HG03108 (cell line): ENCODE results near the gene MAD1L1.

ENCODE experiments used
- ATAC-seq: cut with Tn5 transposase; IDR thresholded peaks from one replicate; pipeline ENCODE4 v1.9.1; 2021; ENCODE audit warnings: moderate library complexity; ENCODE audit not compliant: unreplicated experiment

MAD1L1 gene

GRCh38 chr7:2242541-2243429 lies 10.0 kb upstream of the MAD1L1 start:
- ATAC-seq, result no peak

DNA sequence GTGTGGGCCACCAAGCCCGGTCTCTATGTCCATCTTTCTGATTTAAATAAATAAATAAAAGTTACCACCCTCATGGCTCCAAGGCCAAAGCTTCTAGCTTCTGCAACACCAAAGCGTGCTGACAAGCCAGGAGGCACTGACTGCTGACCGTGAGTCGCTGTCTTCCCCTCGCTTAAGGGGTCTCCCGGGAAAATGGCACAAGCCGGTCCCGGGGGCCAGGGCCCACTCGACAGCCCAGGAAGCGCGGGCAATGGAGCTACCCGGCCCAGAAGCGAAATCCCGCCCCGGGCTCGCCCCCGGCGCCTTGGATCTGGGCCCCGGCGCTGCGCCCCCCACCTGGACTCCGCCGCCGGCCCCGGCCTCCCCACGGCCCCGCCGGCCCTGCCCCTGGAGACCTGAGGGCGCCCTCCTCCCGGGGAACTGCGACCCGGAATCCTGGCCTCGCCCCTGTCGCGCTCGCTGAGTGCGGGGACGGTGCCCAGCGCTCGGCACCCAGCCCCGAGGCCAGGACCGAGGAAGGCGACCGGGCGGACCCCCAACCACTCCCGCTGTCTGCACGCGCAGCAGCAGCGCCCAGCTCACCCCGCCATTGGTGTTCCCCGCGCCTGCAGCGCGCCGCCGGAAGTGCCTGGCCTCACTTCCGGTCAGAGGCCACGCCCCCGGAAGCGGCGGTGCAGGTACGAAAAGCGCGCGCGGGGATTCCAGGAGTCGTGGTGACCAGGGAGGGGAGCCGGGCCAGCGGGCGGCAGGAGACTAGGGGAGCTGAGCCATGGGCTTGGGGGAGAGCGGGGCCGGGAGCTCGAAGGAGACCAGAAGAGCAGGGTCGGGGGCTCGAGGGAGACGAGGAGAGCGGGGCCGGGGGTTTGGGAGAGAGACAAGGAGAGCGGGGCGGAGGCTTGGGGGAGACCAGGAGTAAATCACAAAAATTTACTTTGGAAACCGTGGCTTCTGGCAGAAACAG lies 9.1 kb upstream of the MAD1L1 start, which contains the start of the genes MRM2 and NUDT1:
Gene MRM2, minus strand, starts transcription at position 626 of the 961 bp plus-strand sequence. Its CDS starts 36 bp downstream, at position 590.
Gene NUDT1, plus strand, starts transcription at position 647 of the 961 bp plus-strand sequence. CDS start 2,349 bp downstream, outside the sequence.
- peak; percentile 54 for ATAC-seq

- no peak for ATAC-seq
These were observed 6.5 kb upstream of the MAD1L1 start for GRCh38 chr7:2239242-2239641.

DNA sequence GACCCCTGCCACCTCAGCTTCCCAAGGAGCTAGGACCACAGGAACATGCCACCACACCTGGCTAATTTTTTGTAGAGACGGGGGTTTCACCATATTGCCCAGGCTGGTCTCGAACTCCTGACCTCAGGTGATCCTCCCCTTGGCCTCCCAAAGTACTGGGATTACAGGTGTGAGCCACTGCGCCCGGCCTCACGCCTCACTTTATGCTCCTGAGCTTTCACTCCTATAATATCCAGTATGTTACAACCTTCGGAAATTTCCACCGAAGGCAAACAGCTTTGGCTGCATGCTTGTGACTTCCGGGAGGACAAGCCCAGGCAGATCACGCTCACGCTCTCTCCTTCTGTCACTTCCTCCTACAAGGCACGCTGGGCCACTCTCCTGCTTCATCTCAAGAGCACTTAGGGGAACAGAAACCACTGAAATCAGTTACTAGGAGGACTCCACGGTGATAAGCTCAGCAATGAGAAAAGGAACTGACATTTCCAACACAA lies 4.4 kb upstream of the MAD1L1 start:
- ATAC-seq, result peak; percentile 44

- no peak for ATAC-seq
These were observed 1.2 kb upstream of the MAD1L1 start for GRCh38 chr7:2233926-2234325.

GRCh38 chr7:2231992-2232765 lies 566 bp downstream of the MAD1L1 start:
- peak; percentile 20 for ATAC-seq

DNA sequence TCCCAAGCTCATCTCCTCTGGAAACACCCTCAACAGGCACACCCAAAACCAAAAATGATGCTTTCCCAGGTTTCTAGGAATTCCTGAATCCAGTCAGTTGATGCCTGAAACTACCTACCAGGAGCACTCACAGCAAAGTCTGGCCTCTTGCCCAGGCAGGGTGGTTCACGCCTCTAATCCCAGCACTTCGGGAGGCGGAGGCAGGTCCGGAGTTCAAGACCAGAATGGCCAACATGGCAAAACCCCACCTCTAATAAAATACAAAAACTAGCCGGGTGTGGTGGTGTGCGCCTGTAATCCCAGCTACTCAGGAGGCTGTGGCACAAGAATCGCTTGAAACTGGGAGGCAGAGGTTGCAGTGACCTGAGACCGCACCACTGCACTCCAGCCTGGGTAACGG lies 1.9 kb downstream of the MAD1L1 start:
- no peak for ATAC-seq

DNA sequence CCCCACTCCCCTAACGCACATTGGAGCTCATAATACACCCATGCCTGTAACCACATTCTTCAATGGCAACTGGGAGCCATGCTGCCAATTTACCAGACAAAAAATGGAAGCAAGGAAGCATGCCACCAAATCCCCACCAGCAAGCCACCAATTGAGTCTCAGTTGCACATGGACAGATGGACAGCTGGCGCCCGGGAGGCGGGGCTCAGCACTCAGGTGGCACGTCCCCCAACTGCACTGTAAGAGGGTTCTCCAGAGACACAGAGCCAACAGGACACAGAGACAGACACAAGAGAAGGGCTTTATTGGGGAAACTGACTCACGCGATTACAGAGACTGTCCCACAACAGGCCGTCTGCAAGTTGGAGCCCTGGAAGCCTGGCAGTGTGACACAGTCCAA lies 2.5 kb downstream of the MAD1L1 start:
- ATAC-seq, result no peak

DNA sequence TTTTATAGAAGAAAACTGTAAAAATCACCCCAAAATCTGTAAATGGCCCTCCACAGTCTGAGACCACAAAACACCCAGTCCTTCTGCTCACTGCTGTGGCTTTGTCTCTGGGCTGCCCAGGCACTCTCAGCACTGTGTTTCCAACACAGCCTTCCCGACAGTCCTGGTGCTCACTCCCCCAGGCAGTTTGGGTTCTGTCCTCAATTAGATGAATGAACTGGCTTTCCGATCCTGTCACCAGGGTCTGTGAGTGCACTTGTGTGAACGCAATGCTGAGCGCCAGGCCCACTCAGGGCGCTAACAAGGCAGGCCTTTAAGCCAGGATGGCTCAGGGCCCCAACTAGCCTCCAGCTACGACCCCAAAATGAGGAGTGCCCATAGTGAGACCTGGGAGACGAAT lies 3.3 kb downstream of the MAD1L1 start:
- no peak for ATAC-seq

DNA sequence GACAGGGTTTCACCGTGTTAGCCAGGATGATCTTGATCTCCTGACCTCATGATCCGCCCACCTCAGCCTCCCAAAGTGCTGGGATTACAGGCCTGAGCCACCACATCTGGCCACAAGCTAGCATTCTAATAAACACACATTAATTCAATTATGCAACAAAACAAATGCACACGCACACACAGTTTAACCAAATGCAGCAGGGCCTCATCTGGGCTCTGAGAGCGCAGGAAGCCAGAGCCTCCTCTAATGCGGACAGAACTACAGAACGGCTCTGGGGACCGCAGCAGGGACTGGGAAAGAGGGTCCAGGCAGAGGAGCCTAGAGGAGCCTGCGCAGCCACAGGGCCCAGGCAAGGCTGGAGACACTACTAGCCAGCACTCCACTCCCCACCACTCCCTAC lies 3.8 kb downstream of the MAD1L1 start:
- ATAC-seq, result no peak

- ATAC-seq, result no peak
These were observed 5.0 kb downstream of the MAD1L1 start for GRCh38 chr7:2227699-2228098.

DNA sequence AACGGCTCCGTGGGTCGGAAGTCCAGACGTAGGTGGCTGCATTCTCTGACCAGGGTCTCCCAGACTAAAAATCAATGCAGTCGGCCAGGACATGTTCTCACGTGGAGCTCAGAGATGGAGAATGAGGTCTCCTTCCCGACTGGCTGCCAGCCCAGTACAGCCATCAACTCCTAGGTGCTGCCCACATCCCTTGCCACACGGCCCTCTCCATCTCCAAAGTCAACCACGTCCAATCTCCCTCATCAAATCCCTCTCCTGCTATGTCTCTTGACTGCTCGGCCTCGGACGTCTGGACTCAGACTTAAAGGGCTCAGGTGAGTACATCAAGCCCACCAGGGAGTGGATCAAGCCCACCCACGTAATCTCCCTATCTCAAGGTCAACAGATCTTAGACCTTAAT lies 6.9 kb downstream of the MAD1L1 start:
- ATAC-seq, result no peak

- no peak for ATAC-seq
These were observed 7.4 kb downstream of the MAD1L1 start for GRCh38 chr7:2225336-2225735.

GRCh38 chr7:2224934-2225333 lies 7.8 kb downstream of the MAD1L1 start:
- no peak for ATAC-seq

GRCh38 chr7:2224491-2224928 lies 8.2 kb downstream of the MAD1L1 start:
- ATAC-seq, result no peak

DNA sequence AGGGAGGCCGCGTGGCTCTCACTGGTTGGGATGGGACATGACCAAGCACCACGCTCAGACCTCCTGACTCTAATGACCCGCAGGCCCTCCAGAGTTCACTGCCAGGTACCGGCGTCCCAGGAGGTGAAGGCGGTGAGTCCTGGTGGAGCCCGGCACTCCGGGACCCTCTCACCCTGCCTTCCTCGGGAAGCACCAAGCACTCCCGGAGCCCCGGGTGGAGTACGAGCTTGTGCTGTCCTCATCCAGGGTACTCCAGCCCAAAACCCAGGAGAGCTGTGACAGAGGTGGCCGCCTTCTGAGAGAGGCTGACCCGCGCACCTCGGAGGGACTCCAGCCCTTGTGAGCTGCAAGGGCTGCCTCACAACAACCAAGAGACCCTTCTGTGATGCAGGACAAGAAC lies 9.4 kb downstream of the MAD1L1 start:
- no peak for ATAC-seq

GRCh38 chr7:2222516-2222915 lies 10.2 kb downstream of the MAD1L1 start:
- no peak for ATAC-seq

DNA sequence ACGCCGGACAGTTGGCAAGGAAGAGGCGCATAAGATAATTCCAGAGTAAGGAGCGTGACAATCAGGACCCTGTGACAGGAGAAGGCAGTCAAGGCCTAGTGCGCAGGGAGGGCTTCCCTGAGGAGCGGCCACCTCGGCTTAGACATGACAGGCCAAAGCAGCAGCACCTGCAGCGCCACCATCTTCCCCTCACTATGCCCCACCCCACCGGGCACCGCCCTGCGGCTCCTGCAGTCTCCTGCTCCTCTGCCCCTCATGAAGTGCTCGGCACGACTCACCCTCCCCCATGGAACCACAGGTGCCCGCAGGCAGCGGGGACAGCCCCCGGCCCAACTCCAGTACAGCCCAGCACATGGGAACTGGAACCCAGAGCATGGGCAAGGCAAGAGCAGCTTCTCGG lies 11.8 kb downstream of the MAD1L1 start:
- ATAC-seq, result no peak

- ATAC-seq, result no peak
These were observed 12.2 kb downstream of the MAD1L1 start for GRCh38 chr7:2220506-2220905.

DNA sequence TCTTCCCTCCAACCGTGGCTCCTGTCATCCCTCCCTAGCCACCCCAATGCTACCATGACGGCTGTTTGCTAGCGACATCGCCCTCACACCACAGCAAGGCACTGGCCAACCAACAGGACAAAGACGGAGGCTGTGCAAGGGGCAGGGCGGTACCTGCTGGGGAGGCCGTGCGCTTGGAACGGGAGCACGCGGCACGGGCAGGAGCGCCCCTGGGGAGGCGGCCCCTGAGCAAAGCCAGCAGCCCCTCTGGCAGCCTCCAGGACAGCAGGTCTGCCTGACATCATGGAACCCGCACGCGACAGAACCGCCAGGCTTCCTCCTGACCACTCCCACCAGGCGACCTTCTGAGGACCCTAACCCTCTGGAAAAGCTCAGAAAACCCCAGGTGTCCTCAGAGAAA lies 12.7 kb downstream of the MAD1L1 start:
- ATAC-seq, result no peak
